Panc1 (cell line): ENCODE data around the gene GPD2.

Experiments
- CTCF ChIP-seq: fragments of 450-650 bp; IDR thresholded peaks from 2 replicates; pipeline ENCODE4 v1.5.1; 2017; ENCODE audit warnings: mild to moderate bottlenecking
- REST ChIP-seq, 2 experiments: IDR thresholded peaks; 2 replicates each; pipeline ENCODE4 v1.6.1; 2011 to 2012; ENCODE audit warnings: low read depth in 2 of 2, control low read depth in 1 of 2, low read length in 1 of 2, mild to moderate bottlenecking in 1 of 2, moderate library complexity in 1 of 2; ENCODE audit not compliant: insufficient read depth in 1 of 2

DNA sequence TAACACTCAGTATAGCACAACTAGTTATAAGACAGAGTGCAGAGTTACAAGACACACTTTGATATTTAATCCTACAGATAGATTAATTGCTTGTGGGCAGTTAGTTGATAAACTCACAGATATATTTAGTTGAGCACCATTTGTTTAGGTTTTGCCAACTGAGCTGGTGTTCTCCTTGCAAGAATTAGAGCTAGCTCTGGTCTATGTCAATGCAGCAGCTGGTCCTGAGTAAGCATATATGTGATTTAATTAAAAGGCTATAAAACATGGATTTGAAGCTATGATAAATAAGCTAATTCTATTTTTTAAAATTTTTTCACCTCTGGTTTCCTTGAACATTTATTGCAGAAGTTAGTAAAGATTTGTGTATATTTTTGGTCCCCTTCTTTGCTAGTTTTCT is 35.6 kb downstream of the GPD2 start:
- TF ChIP-seq CTCF, result no peak
- no peak for TF ChIP-seq REST (IDR thresholded peaks at IDR 0.05; ENCODE audit: insufficient read depth in 1 of 2, low read depth in 2 of 2, low read length in 1 of 2)
